ENCODE measurements around the gene DRGX.

The DRGX gene

DNA sequence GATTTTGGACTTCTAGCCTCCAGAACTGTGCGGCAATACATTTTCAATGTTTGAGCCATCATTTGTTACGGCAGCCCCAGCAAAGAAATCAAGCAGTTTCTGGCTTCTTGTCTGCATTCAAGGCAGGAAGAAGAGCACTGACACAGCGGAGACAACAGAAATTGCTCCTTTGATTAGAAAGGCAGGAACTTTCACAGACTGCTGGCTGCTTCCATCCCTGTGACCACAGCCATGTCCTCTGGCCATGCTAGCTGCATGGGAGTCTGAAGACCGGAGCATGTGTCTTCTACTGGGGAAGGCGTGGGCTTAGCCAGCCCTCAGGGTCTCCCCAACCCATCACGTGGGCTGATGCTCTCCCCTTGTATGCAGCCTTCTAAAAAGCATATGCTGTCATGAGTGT, 77.9 kb downstream of the DRGX start:
- DNase-seq (ENCODE audit: low read depth), result no peak

DNA sequence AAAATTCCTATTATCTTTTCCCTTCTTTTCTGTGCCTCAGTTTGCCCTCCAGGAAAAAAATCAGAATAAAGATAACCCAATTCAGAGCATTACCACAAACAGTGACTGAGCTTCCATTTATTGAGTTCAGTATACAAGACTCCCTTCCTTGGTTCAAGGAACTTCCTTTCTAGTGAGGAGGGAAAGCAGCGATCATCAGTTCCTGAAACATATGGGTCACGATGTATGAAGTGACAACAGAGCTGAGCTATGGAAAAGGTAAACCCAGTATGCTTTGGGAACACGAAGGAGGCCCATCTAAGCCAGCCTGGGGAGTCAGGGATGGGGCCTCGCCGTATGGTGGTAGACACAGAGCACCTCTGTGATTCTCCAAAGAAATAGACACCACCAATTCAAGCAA, 81.1 kb downstream of the DRGX start:
- no peak for DNase-seq (ENCODE audit: low read depth)

All from stimulated activated CD8-positive, alpha-beta memory T cell treated with anti-CD3 and anti-CD28 coated beads, Interleukin-15, amount 100 ng/mL, for 1 hour (primary cell).